A673 (cell line): ENCODE measurements around the gene SELENOS. TPM values are rescaled to one million over a fixed set of nuclear protein-coding genes. Genes with fewer than 3 reads are reported as not detected.

Experiments
- BruUV-seq: library from RNA; stranded (reverse); fragments of 400-500 nt; replicated peaks from 2 replicates; lab custom pipeline; 2021; lab: Mats Ljungman, UMichigan
- CTCF ChIA-PET: fragments of 300-600 bp; sonication (Branson Sonifier 250); formaldehyde crosslinking; loops from one replicate; lab custom pipeline; 2022; ENCODE audit warnings: antibody characterized with exemption; lab: Charles Lee
- POLR2A ChIA-PET: fragments of 300-600 bp; sonication (Branson Sonifier 250); formaldehyde crosslinking; loops from one replicate; lab custom pipeline; 2022; ENCODE audit warnings: antibody characterized with exemption; ENCODE audit not compliant: low non-redundant PET; lab: Charles Lee
- DNase-seq: peaks from one replicate; pipeline ENCODE4 v3.0.0-alpha.2; 2015; ENCODE audit warnings: low spot score
- H3K27ac ChIP-seq: fragments of 200-600 bp; sonication (generic); 2 replicates; pipeline ENCODE4 v1.5.1; 2016; ENCODE audit warnings: mixed run types, low read depth, mild to moderate bottlenecking, mixed read lengths, antibody characterized with exemption, low read length; ENCODE audit not compliant: poor library complexity, severe bottlenecking
- H3K27me3 ChIP-seq: fragments of 200-600 bp; sonication (generic); replicated peaks from 2 replicates; pipeline ENCODE4 v1.6.1; 2017; ENCODE audit warnings: mixed run types, low read depth, mild to moderate bottlenecking, mixed read lengths, antibody characterized with exemption, low read length; ENCODE audit not compliant: insufficient read depth, poor library complexity
- H3K36me3 ChIP-seq: fragments of 200-600 bp; sonication (generic); 2 replicates; pipeline ENCODE4 v1.6.1; 2016; ENCODE audit warnings: mixed run types, mild to moderate bottlenecking, mixed read lengths, antibody characterized with exemption, low read length; ENCODE audit not compliant: insufficient read depth, poor library complexity, severe bottlenecking
- H3K4me1 ChIP-seq: fragments of 200-600 bp; sonication (generic); 2 replicates; pipeline ENCODE4 v1.6.1; 2017; ENCODE audit warnings: mixed run types, mild to moderate bottlenecking, mixed read lengths, antibody characterized with exemption, low read length; ENCODE audit not compliant: insufficient read depth, poor library complexity, severe bottlenecking
- H3K4me3 ChIP-seq: fragments of 200-600 bp; sonication (generic); 2 replicates; pipeline ENCODE4 v1.5.1; 2016; ENCODE audit warnings: low read depth, mixed run types, mild to moderate bottlenecking, mixed read lengths, low read length; ENCODE audit not compliant: poor library complexity, severe bottlenecking
- H3K9me3 ChIP-seq: fragments of 200-600 bp; sonication (generic); 2 replicates; pipeline ENCODE4 v1.6.1; 2016; ENCODE audit warnings: mixed run types, low read depth, mild to moderate bottlenecking, mixed read lengths, antibody characterized with exemption, low read length; ENCODE audit not compliant: poor library complexity, severe bottlenecking
- EZH2 ChIP-seq: fragments of 200-600 bp; sonication (generic); IDR thresholded peaks from 2 replicates; pipeline ENCODE4 v1.6.1; 2017; ENCODE audit warnings: borderline replicate concordance, low read depth, mild to moderate bottlenecking, mixed read lengths, antibody characterized with exemption, low read length; ENCODE audit not compliant: poor library complexity, severe bottlenecking
- intact Hi-C: fragments of 100-400 bp; cut with micrococcal nuclease; formaldehyde crosslinking; loops from one replicate; pipeline ENCODE4 v1.10.0; 2022; ENCODE audit not compliant: unreplicated experiment
- total RNA-seq: library from RNA; stranded (reverse); gene quantifications from 2 replicates; pipeline ENCODE4 v1.2.3, GENCODE V29; 2021
- TF ChIP-seq, protein P1 (sequence below): fragments of 300-800, 200-600 bp; sonication (generic); conservative IDR thresholded peaks from 2 replicates; pipeline ENCODE4 v1.5.1; 2017; ENCODE audit warnings: low read depth, mild to moderate bottlenecking, antibody characterized with exemption, low read length, moderate library complexity, mixed read lengths

Gene SELENOS
- total RNA-seq, 1 experiment from 2014 or later, result 40.1 TPM

DNA sequence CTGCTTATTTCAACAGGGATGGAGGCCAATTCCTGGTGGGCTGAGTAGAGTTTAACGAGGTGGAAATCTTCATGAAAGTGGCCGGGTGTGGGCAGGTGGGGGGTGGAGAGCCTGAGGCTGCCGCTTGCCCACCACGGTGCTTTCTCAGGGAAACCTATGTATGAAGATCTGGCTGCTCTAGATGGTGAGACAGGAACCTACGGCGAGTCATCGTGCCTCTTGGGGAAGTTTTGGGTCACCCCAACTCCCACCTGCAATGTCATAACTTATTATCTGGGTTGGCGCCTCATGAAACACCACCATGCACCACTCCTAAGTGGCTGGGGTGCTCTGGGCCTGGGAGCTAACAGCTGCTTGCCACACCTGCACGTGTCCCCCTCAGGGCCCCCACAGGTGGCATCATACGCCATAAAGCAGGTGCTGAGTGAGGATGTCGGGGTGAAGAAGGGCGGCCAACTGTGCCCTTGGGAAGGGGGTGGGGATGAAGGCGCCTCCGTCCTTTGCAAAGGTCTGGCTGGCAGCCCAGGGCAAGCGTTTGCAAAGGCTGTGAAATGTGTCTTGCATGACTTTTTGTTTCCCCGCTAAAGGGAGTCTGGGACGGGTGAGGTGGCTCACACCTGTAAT is 45.7 kb upstream of the SELENOS start:
- TF ChIP-seq EZH2, result no peak
- TF ChIP-seq, protein P1, sequence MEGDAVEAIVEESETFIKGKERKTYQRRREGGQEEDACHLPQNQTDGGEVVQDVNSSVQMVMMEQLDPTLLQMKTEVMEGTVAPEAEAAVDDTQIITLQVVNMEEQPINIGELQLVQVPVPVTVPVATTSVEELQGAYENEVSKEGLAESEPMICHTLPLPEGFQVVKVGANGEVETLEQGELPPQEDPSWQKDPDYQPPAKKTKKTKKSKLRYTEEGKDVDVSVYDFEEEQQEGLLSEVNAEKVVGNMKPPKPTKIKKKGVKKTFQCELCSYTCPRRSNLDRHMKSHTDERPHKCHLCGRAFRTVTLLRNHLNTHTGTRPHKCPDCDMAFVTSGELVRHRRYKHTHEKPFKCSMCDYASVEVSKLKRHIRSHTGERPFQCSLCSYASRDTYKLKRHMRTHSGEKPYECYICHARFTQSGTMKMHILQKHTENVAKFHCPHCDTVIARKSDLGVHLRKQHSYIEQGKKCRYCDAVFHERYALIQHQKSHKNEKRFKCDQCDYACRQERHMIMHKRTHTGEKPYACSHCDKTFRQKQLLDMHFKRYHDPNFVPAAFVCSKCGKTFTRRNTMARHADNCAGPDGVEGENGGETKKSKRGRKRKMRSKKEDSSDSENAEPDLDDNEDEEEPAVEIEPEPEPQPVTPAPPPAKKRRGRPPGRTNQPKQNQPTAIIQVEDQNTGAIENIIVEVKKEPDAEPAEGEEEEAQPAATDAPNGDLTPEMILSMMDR, result no peak
- H3K27me3 ChIP-seq, result no peaks in the 10 kb centered on the region
- H3K27ac ChIP-seq, result no peak overlapping the region
- no peak for DNase-seq
- peaks cover 6% of the 10 kb centered on the region for H3K4me1 ChIP-seq
- no peak overlapping the region for H3K4me3 ChIP-seq
- BruUV-seq, result no TSS peak
- CTCF ChIA-PET, result no interaction called here
- POLR2A ChIA-PET, result no interaction called here
- no peaks in the 10 kb centered on the region for H3K36me3 ChIP-seq
- intact Hi-C loops, result no loop called here
- no peaks in the 10 kb centered on the region for H3K9me3 ChIP-seq

DNA sequence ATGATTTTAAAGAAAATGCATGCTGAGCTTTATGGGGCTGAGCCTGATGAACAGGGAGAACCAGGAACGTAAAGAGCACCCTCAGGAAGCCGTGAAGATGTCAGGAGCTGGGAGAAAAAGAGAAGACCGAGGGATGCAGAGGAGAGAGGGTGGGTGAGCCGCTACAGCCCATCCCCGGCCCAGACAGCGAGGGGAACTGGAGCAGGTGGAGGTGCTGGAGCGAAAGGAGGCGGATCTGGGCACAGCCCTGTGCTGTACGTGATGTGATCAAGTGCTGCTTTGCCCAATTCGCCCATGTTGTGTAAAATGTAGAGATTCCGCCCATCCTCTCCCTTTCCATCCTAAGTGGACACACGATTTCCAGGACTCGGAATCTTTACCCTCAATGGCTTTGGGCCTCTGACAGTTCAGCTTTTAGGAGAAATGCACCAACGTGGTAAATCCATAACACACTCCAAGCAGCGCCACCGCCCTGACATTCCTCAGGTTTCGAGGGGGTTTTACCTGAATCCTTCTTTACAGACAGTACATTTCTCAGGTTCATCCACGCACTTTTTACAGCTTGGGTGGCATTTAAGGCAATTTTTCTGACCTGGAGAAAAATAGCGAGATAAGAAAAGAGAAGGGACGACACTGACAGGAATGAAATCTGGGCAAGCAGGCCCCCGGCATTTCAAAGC is 44.9 kb upstream of the SELENOS start:
- intact Hi-C loops, result no loop called here
- no peaks in the 10 kb centered on the region for H3K36me3 ChIP-seq
- no peak for TF ChIP-seq EZH2
- TF ChIP-seq, protein P1, result no peak
- no peak overlapping the region for H3K4me3 ChIP-seq
- ChIA-PET CTCF (no interaction called here), POLR2A (no interaction called here)
- H3K27ac ChIP-seq, result no peak overlapping the region
- H3K27me3 ChIP-seq, result no peaks in the 10 kb centered on the region
- BruUV-seq, result no TSS peak
- H3K4me1 ChIP-seq, result peaks cover 6% of the 10 kb centered on the region
- H3K9me3 ChIP-seq, result no peaks in the 10 kb centered on the region
- DNase-seq, result no peak

DNA sequence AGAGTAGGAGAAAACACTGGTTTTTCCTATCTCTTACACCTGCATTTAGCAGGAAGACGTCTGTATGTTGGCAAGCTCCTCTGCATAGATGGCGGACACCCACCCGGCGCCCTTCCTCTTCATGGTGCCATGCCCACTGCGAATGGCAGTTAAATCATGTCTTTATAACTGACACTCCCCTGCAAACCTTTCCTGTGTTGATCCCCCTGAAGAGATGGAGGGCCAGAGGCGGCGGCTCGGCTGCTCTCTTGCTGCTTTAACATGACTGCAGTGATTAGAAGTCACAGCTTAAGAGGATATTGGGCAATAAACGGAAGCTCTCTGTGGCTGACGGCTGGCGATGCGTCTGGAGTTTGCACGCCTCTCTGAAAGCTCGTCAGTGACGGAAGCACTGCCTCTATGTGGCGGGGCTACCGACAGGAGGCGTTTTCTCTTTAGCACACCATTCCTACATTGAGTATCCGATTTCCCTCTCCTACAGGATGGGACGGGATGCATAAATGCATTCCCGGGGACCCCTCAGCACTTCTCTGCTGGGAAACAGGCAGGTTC is 43.3 kb upstream of the SELENOS start:
- intact Hi-C loops, result no loop called here
- H3K27ac ChIP-seq, result peak overlapping the region; percentile 30
- H3K9me3 ChIP-seq, result no peaks in the 10 kb centered on the region
- H3K4me1 ChIP-seq, result peaks cover 6% of the 10 kb centered on the region
- H3K4me3 ChIP-seq, result peak overlapping the region; percentile 17
- H3K36me3 ChIP-seq, result no peaks in the 10 kb centered on the region
- DNase-seq, result peak; percentile 93
- no peaks in the 10 kb centered on the region for H3K27me3 ChIP-seq
- ChIA-PET POLR2A (no interaction called here), CTCF (interaction anchor here (1.0 to 1.7 kb wide), 2 partner anchors 13 to 181 kb away, joined by 3 to 5 read pairs; no protein-coding TSS in a partner anchor)
- no TSS peak for BruUV-seq
- TF ChIP-seq, protein P1, result peak; percentile 76
- no peak for TF ChIP-seq EZH2
